GM21390 (cell line): Measurements from ENCODE around the gene AGXT.

Source experiments
- ATAC-seq: cut with Tn5 transposase; IDR thresholded peaks from one replicate; pipeline ENCODE4 v1.9.1; 2021; ENCODE audit not compliant: unreplicated experiment

The AGXT gene

DNA sequence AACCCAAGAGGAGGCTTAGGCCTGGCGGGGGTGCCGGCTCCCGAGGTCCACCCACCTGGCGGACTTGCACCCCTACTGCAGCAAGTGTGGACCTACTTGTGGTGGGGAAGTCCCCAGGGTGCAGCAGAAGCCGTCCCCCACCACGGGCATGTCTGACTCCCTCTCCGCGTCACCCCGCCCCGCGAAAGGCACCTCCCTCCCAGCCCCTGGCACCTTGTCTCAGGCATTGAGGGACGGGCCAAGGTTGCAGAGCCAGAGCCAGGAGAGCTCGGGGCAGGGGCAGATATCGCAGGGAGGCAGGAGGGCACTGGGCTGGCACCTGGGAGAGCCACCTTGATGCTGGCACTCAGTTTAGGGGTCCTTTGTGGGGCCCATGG lies 56.6 kb downstream of the AGXT start:
- no peak for ATAC-seq

GRCh38 chr2:240925568-240926515 lies 57.2 kb downstream of the AGXT start:
- no peak for ATAC-seq

GRCh38 chr2:240926516-240927389 lies 58.1 kb downstream of the AGXT start:
- no peak for ATAC-seq

- no peak for ATAC-seq
Measured at GRCh38 chr2:240927390-240927781, 58.8 kb downstream of the AGXT start.

DNA sequence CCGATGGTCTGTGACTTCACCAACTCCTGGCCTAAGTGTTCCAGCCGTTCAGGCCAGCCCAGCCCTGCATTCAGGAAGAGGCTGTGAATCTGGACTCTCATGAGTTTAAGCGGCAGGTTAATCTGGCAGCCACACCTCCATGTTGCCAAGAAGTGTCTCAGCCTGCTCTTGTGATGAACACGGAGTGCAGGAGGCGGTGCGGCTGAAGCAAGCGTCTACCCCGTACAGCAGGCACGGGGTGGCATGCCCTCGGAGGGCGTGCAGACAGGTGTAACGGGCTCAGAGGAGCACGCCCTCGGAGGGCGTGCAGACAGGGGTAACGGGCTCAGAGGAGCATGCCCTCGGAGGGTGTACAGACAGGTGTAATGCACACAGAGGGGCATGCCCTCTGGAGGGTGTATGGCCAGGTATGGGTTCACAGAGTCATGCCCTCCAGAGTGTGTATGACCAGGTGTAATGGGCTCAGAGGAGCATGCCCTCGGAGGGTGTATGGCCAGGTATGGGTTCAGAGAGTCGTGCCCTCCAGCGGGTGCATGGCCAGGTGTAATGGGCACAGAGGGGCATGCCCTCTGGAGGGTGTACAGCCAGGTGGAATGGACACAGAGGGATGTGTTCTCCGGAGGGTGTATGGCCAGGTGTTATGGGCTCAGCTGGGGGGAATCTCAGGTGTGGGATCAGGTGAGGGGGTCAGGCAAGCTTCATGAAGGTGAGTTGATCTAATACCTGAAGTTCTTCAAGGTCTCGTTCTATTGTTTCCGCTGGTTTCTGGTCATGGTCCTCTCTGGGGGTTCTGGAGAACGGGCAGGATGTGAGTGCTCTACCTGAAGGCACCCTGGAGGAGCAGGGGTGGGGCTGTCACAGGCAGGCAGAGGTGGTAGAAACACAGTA lies 60.1 kb downstream of the AGXT start:
- ATAC-seq, result no peak

GRCh38 chr2:240929364-240930095 lies 60.9 kb downstream of the AGXT start:
- no peak for ATAC-seq
